Keratinocyte (primary cell): ENCODE data around the gene RELT.

Experiments
- EZH2 ChIP-seq: IDR thresholded peaks from one replicate; pipeline ENCODE4 v1.6.1; 2012; ENCODE audit warnings: inconsistent platforms, mild to moderate bottlenecking, low read length, moderate library complexity
- TF ChIP-seq, protein P1 (sequence below), 3 experiments: IDR thresholded peaks in 1 of 3; conservative IDR thresholded peaks in 1 of 3; optimal IDR thresholded peaks in 1 of 3; 2 replicates in 2 of 3; 3 replicates in 1 of 3; pipeline versions ENCODE3 to v1.5.1; 2011; ENCODE audit warnings: low read length in 3 of 3, mild to moderate bottlenecking in 3 of 3, moderate library complexity in 2 of 3, control low read depth in 1 of 3, inconsistent platforms in 1 of 3; ENCODE audit not compliant: insufficient read depth in 2 of 3; ENCODE audit errors: extremely low read depth in 1 of 3

DNA sequence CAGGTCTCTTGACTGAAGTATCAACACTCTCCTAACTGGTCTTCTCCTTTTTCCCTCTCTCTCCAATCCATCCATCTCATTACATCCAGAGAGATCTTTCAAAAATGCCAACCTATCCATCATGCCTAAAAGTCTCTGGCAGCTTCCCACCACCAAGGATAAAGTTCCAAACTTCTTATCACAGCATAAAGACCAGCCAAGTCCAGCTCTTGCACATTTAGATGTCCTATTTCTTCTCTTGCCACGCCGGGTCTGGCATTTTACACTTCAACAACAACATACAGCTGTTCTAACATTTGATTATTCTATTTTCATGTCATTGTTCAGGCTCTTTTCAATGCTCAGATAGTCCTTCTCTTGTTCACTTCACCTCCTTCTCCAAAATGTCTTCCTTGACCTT lies 70.6 kb downstream of the RELT start:
- TF ChIP-seq, protein P1, sequence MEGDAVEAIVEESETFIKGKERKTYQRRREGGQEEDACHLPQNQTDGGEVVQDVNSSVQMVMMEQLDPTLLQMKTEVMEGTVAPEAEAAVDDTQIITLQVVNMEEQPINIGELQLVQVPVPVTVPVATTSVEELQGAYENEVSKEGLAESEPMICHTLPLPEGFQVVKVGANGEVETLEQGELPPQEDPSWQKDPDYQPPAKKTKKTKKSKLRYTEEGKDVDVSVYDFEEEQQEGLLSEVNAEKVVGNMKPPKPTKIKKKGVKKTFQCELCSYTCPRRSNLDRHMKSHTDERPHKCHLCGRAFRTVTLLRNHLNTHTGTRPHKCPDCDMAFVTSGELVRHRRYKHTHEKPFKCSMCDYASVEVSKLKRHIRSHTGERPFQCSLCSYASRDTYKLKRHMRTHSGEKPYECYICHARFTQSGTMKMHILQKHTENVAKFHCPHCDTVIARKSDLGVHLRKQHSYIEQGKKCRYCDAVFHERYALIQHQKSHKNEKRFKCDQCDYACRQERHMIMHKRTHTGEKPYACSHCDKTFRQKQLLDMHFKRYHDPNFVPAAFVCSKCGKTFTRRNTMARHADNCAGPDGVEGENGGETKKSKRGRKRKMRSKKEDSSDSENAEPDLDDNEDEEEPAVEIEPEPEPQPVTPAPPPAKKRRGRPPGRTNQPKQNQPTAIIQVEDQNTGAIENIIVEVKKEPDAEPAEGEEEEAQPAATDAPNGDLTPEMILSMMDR (optimal IDR thresholded peaks at IDR 0.05 in 1 of 3, IDR thresholded peaks at IDR 0.05 in 1 of 3, conservative IDR thresholded peaks at IDR 0.05 in 1 of 3; ENCODE audit: extremely low read depth in 1 of 3, insufficient read depth in 2 of 3, low read length in 3 of 3): no peak
- no peak for TF ChIP-seq EZH2
